ENCODE data around the gene UGT1A9.

- TF ChIP-seq FOXK2 (IDR thresholded peaks at IDR 0.05) (no peak), CTCF (IDR thresholded peaks at IDR 0.05 in 2 of 3, conservative IDR thresholded peaks at IDR 0.05 in 1 of 3; ENCODE audit: control insufficient read depth in 2 of 3, extremely low read depth in 1 of 3, insufficient read depth in 1 of 3, low read depth in 3 of 3, low read length in 3 of 3) (no peak), POLR2A (IDR thresholded peaks at IDR 0.05; ENCODE audit: low read depth, low read length) (no peak), STAT1 (conservative IDR thresholded peaks at IDR 0.05) (no peak)
These were observed 138.7 kb downstream of the UGT1A9 start for GRCh38 chr2:233810385-233810784.
